K562 (cell line): ENCODE results near the gene MOB1B. TPM values are rescaled to one million over a fixed set of nuclear protein-coding genes. Genes with fewer than 3 reads are reported as not detected.

Experiments used
- BRF1 ChIP-seq: IDR thresholded peaks from 3 replicates; pipeline ENCODE4 v1.6.1; 2011; ENCODE audit warnings: borderline replicate concordance, mild to moderate bottlenecking; ENCODE audit not compliant: insufficient read length; ENCODE audit errors: extremely low read depth
- CBX2 ChIP-seq: fragments of 200-600 bp; sonication (generic); IDR thresholded peaks from one replicate; pipeline ENCODE4 v1.6.1; 2012; ENCODE audit warnings: mild to moderate bottlenecking, low read length, inconsistent platforms; ENCODE audit not compliant: insufficient read depth, poor library complexity, severe bottlenecking
- CBX3 ChIP-seq, 2 experiments: IDR thresholded peaks; 1 replicate in 1 of 2; 2 replicates in 1 of 2; pipeline ENCODE4 v1.6.1; 2012; ENCODE audit warnings: inconsistent platforms in 2 of 2, low read length in 2 of 2, borderline replicate concordance in 1 of 2, control low read depth in 1 of 2
- MEIS2 ChIP-seq: fragments of 450-650 bp; IDR thresholded peaks from 2 replicates; pipeline ENCODE4 v1.6.1; 2014; ENCODE audit warnings: mild to moderate bottlenecking; ENCODE audit not compliant: partially characterized antibody
- POLR3G ChIP-seq: IDR thresholded peaks from 2 replicates; pipeline ENCODE4 v1.6.1; 2011; ENCODE audit not compliant: insufficient read length, insufficient replicate concordance; ENCODE audit errors: extremely low read depth
- PTRF ChIP-seq: fragments of 450-650 bp; IDR thresholded peaks from 2 replicates; pipeline ENCODE4 v1.6.1; 2016; ENCODE audit warnings: mild to moderate bottlenecking, missing genetic modification characterization, missing compliant biosample characterization
- RBM34 ChIP-seq: fragments of 200-400 bp; formaldehyde crosslinking; IDR thresholded peaks from 2 replicates; pipeline ENCODE4 v1.6.1; 2018; ENCODE audit warnings: low read length, borderline replicate concordance; ENCODE audit not compliant: insufficient read depth
- RNF2 ChIP-seq: sonication (generic); IDR thresholded peaks from 2 replicates; pipeline ENCODE4 v1.6.1; 2016
- SMAD3 ChIP-seq: fragments of 450-650 bp; formaldehyde crosslinking; conservative IDR thresholded peaks from 2 replicates; pipeline ENCODE4 v1.4.0; 2020; ENCODE audit warnings: mild to moderate bottlenecking
- ZNF133 ChIP-seq: fragments of 250-450 bp; sonication (Bioruptor Pico); IDR thresholded peaks from 2 replicates; pipeline ENCODE4 v1.4.0; 2020; ENCODE audit warnings: mild to moderate bottlenecking
- ZNF232 ChIP-seq: sonication (generic); formaldehyde crosslinking; IDR thresholded peaks from 2 replicates; pipeline ENCODE4 v1.8.0; 2022; ENCODE audit warnings: mild to moderate bottlenecking, missing genetic modification reagents
- polyA plus RNA-seq, 8 experiments: library from polyadenylated mRNA; depleted of rRNA in 4 of 8; stranded (reverse) in 5 of 8; unstranded in 3 of 8; fragments of >200 nt; fragmentation: Nextera tagmentation in 2 of 8; fragmentation: Illumina TruSeq in 1 of 8; extraction: Ambion mirVana in 2 of 8; extraction: Trizol in 1 of 8; gene quantifications; 2 replicates each; pipeline versions ENCODE4 v1.2.1 to v1.2.3, GENCODE V29; 2011 to 2014; ENCODE audit warnings: inconsistent platforms in 1 of 8, missing spikeins in 1 of 8
- total RNA-seq, 7 experiments: library from RNA; depleted of rRNA in 6 of 7; stranded (reverse); fragments of >200 nt in 6 of 7; fragmentation: Illumina TruSeq in 2 of 7; extraction: Trizol in 2 of 7; gene quantifications; 2 replicates each; pipeline versions ENCODE4 v1.2.1 to v1.2.3, GENCODE V29; 2011 to 2021; ENCODE audit warnings: low replicate concordance in 1 of 7
- TF ChIP-seq, protein P1 (sequence below): sonication (generic); formaldehyde crosslinking; IDR thresholded peaks from 2 replicates; pipeline ENCODE4 v1.8.0; 2023; ENCODE audit warnings: missing genetic modification reagents, mild to moderate bottlenecking, borderline replicate concordance
- TF ChIP-seq, protein P2 (sequence below): fragments of 250-450 bp; sonication (Bioruptor Pico); IDR thresholded peaks from 2 replicates; pipeline ENCODE4 v1.8.0; 2021; ENCODE audit warnings: mild to moderate bottlenecking, moderate library complexity
- TF ChIP-seq, protein P3 (sequence below): sonication (generic); formaldehyde crosslinking; IDR thresholded peaks from 2 replicates; pipeline ENCODE4 v1.8.0; 2023; ENCODE audit warnings: mild to moderate bottlenecking, missing genetic modification reagents

The MOB1B gene
- total and polyA plus RNA-seq, 9 of the 15 experiments (the other 6 are each of a cell fraction or from before 2014, with no cell fraction given) = 8.4 to 37.8 (median 19.0) TPM

- TF ChIP-seq, protein P1, sequence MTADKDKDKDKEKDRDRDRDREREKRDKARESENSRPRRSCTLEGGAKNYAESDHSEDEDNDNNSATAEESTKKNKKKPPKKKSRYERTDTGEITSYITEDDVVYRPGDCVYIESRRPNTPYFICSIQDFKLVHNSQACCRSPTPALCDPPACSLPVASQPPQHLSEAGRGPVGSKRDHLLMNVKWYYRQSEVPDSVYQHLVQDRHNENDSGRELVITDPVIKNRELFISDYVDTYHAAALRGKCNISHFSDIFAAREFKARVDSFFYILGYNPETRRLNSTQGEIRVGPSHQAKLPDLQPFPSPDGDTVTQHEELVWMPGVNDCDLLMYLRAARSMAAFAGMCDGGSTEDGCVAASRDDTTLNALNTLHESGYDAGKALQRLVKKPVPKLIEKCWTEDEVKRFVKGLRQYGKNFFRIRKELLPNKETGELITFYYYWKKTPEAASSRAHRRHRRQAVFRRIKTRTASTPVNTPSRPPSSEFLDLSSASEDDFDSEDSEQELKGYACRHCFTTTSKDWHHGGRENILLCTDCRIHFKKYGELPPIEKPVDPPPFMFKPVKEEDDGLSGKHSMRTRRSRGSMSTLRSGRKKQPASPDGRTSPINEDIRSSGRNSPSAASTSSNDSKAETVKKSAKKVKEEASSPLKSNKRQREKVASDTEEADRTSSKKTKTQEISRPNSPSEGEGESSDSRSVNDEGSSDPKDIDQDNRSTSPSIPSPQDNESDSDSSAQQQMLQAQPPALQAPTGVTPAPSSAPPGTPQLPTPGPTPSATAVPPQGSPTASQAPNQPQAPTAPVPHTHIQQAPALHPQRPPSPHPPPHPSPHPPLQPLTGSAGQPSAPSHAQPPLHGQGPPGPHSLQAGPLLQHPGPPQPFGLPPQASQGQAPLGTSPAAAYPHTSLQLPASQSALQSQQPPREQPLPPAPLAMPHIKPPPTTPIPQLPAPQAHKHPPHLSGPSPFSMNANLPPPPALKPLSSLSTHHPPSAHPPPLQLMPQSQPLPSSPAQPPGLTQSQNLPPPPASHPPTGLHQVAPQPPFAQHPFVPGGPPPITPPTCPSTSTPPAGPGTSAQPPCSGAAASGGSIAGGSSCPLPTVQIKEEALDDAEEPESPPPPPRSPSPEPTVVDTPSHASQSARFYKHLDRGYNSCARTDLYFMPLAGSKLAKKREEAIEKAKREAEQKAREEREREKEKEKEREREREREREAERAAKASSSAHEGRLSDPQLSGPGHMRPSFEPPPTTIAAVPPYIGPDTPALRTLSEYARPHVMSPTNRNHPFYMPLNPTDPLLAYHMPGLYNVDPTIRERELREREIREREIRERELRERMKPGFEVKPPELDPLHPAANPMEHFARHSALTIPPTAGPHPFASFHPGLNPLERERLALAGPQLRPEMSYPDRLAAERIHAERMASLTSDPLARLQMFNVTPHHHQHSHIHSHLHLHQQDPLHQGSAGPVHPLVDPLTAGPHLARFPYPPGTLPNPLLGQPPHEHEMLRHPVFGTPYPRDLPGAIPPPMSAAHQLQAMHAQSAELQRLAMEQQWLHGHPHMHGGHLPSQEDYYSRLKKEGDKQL (CRISPR knock-in tag) = no peak
- TF ChIP-seq SMAD3 = no peak
- TF ChIP-seq RNF2 = no peak
- TF ChIP-seq CBX2 = no peak
- peak; percentile 36 for TF ChIP-seq MEIS2
- TF ChIP-seq BRF1 = no peak
- TF ChIP-seq CBX3 (IDR thresholded peaks at IDR 0.05; ENCODE audit: borderline replicate concordance in 1 of 2, low read length in 2 of 2) = no peak
- TF ChIP-seq RBM34 = no peak
- TF ChIP-seq, protein P2, sequence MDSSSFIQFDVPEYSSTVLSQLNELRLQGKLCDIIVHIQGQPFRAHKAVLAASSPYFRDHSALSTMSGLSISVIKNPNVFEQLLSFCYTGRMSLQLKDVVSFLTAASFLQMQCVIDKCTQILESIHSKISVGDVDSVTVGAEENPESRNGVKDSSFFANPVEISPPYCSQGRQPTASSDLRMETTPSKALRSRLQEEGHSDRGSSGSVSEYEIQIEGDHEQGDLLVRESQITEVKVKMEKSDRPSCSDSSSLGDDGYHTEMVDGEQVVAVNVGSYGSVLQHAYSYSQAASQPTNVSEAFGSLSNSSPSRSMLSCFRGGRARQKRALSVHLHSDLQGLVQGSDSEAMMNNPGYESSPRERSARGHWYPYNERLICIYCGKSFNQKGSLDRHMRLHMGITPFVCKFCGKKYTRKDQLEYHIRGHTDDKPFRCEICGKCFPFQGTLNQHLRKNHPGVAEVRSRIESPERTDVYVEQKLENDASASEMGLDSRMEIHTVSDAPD (CRISPR knock-in tag) = no peak
- no peak for TF ChIP-seq POLR3G
- TF ChIP-seq ZNF133 (CRISPR knock-in tag) = no peak
- TF ChIP-seq, protein P3, sequence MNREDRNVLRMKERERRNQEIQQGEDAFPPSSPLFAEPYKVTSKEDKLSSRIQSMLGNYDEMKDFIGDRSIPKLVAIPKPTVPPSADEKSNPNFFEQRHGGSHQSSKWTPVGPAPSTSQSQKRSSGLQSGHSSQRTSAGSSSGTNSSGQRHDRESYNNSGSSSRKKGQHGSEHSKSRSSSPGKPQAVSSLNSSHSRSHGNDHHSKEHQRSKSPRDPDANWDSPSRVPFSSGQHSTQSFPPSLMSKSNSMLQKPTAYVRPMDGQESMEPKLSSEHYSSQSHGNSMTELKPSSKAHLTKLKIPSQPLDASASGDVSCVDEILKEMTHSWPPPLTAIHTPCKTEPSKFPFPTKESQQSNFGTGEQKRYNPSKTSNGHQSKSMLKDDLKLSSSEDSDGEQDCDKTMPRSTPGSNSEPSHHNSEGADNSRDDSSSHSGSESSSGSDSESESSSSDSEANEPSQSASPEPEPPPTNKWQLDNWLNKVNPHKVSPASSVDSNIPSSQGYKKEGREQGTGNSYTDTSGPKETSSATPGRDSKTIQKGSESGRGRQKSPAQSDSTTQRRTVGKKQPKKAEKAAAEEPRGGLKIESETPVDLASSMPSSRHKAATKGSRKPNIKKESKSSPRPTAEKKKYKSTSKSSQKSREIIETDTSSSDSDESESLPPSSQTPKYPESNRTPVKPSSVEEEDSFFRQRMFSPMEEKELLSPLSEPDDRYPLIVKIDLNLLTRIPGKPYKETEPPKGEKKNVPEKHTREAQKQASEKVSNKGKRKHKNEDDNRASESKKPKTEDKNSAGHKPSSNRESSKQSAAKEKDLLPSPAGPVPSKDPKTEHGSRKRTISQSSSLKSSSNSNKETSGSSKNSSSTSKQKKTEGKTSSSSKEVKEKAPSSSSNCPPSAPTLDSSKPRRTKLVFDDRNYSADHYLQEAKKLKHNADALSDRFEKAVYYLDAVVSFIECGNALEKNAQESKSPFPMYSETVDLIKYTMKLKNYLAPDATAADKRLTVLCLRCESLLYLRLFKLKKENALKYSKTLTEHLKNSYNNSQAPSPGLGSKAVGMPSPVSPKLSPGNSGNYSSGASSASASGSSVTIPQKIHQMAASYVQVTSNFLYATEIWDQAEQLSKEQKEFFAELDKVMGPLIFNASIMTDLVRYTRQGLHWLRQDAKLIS = no peak
- no peak for TF ChIP-seq ZNF232 (CRISPR knock-in tag)
- no peak for TF ChIP-seq PTRF (tag)
Observed at GRCh38 chr4:70993181-70994068, 91.3 kb downstream of the MOB1B start, which contains the start of gene DCK (continued).
